ENCODE measurements around the gene KDM2B.

- no peak for TF ChIP-seq POLR2AphosphoS5 (IDR thresholded peaks at IDR 0.05; ENCODE audit: borderline replicate concordance, low read depth, low read length)
- no peak for TF ChIP-seq EZH2 (IDR thresholded peaks at IDR 0.05)
Measured at GRCh38 chr12:121465921-121466793, 114.7 kb downstream of the KDM2B start.

Data from SK-N-MC (cell line).